ENCODE measurements around the gene FAM184B. TPM values are rescaled to one million over a fixed set of nuclear protein-coding genes. Genes with fewer than 3 reads are reported as not detected.

FAM184B gene
- total RNA-seq, 1 experiment from 2014 or later = 0.09 TPM

- H3K27ac ChIP-seq (ENCODE audit: insufficient read length, low read depth, low read length) = no peak overlapping the region
- H2BK12ac ChIP-seq (ENCODE audit: insufficient read length, low read depth, low read length) = no peak overlapping the region
- H3K27me3 ChIP-seq (ENCODE audit: insufficient read depth, low read length) = no peaks in the 10 kb centered on the region
- no peak for DNase-seq
- peaks cover 35 to 80% (median 64%) of the 10 kb centered on the region in 3 experiments for H3K36me3 Mint-ChIP-seq (ENCODE audit: insufficient read depth in 1 of 3, low read depth in 3 of 3)
- no peak overlapping the region for H2BK120ac ChIP-seq (ENCODE audit: low read depth, low read length, poor library complexity, severe bottlenecking)
- no peak overlapping the region for H4K5ac ChIP-seq (ENCODE audit: insufficient read length, low read depth, low read length)
- no peak overlapping the region for H3K56ac ChIP-seq (ENCODE audit: insufficient read length, low read depth, low read length)
- H3K79me1 ChIP-seq (ENCODE audit: insufficient read depth, low read depth, low read length, poor library complexity, severe bottlenecking) = no peaks in the 10 kb centered on the region
- TF ChIP-seq, protein P1, sequence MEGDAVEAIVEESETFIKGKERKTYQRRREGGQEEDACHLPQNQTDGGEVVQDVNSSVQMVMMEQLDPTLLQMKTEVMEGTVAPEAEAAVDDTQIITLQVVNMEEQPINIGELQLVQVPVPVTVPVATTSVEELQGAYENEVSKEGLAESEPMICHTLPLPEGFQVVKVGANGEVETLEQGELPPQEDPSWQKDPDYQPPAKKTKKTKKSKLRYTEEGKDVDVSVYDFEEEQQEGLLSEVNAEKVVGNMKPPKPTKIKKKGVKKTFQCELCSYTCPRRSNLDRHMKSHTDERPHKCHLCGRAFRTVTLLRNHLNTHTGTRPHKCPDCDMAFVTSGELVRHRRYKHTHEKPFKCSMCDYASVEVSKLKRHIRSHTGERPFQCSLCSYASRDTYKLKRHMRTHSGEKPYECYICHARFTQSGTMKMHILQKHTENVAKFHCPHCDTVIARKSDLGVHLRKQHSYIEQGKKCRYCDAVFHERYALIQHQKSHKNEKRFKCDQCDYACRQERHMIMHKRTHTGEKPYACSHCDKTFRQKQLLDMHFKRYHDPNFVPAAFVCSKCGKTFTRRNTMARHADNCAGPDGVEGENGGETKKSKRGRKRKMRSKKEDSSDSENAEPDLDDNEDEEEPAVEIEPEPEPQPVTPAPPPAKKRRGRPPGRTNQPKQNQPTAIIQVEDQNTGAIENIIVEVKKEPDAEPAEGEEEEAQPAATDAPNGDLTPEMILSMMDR (conservative IDR thresholded peaks at IDR 0.05) = no peak
- H3K9ac ChIP-seq (ENCODE audit: extremely low read depth, insufficient read length, low read length) = no peak overlapping the region
- no peak overlapping the region for H4K8ac ChIP-seq (replicated peaks; ENCODE audit: insufficient read length, low read depth, low read length)
- H2BK20ac ChIP-seq (ENCODE audit: low read depth, low read length, poor library complexity, severe bottlenecking) = no peak overlapping the region
- H3T11ph ChIP-seq (ENCODE audit: low read length) = no peak overlapping the region
- no peaks in the 10 kb centered on the region for H3K79me2 ChIP-seq (ENCODE audit: insufficient read depth, low read length)
- H2BK5ac ChIP-seq (ENCODE audit: insufficient read length, low read length) = no peak overlapping the region
- no CpG with 5 or more reads among the region's 9 CpGs for WGBS (ENCODE audit: extremely low coverage, insufficient read length, low lambda C conversion rate)
- H3K23me2 ChIP-seq (ENCODE audit: insufficient read length, low read depth, low read length, poor library complexity, severe bottlenecking) = no peaks in the 10 kb centered on the region
- no peak overlapping the region for H3K14ac ChIP-seq (ENCODE audit: insufficient read depth, low read length)
- H3K9me3 Mint-ChIP-seq = no peaks in the 10 kb centered on the region
- H4K20me1 ChIP-seq (ENCODE audit: control insufficient read depth, insufficient read depth, insufficient read length) = no peaks in the 10 kb centered on the region
- no peaks in the 10 kb centered on the region for H3K9me3 ChIP-seq (ENCODE audit: control insufficient read depth, low read depth, low read length)
- H3K4me3 Mint-ChIP-seq = no peak overlapping the region
- no peak overlapping the region for H2AK5ac ChIP-seq (ENCODE audit: insufficient read length, low read length)
- peaks cover 17 to 18% of the 10 kb centered on the region in 2 experiments for H3K4me1 Mint-ChIP-seq
- no peak overlapping the region for H4K91ac ChIP-seq (ENCODE audit: insufficient read length, low read depth, low read length)
- no peak overlapping the region for H2BK15ac ChIP-seq (ENCODE audit: low read depth, low read length)
- H2AFZ ChIP-seq (ENCODE audit: low read length) = no peak overlapping the region
- H3K27ac Mint-ChIP-seq = peak overlapping the region in 1 of 3 experiments; percentile 32; a peak in 1 of 7 replicates
- no peak overlapping the region for H3K18ac ChIP-seq (ENCODE audit: insufficient read length, low read depth, low read length)
- H3K4me2 ChIP-seq (ENCODE audit: insufficient read depth, insufficient read length, low read length) = no peak overlapping the region
- no peak overlapping the region for H3K4ac ChIP-seq (ENCODE audit: low read depth, low read length)
- H3K4me1 ChIP-seq (ENCODE audit: insufficient read depth, low read length) = no peaks in the 10 kb centered on the region; the same call in 1 of the 2 replicates
- no peak overlapping the region for H3K23ac ChIP-seq (ENCODE audit: insufficient read length, low read depth, low read length)
- no peaks in the 10 kb centered on the region for H3K27me3 Mint-ChIP-seq (ENCODE audit: low read depth)
Measured at GRCh38 chr4:17587094-17587822, 194.2 kb downstream of the FAM184B start.
